HL-60 (cell line): Measurements from ENCODE around the gene MAP3K6.

ENCODE experiments used
- CTCF ChIP-seq: IDR thresholded peaks from one replicate; pipeline ENCODE4 v1.5.1; 2011; ENCODE audit warnings: low read length, control low read depth, inconsistent platforms; ENCODE audit not compliant: insufficient read depth
- GABPA ChIP-seq: IDR thresholded peaks from 2 replicates; pipeline ENCODE4 v1.6.1; 2012; ENCODE audit warnings: low read depth
- POLR2AphosphoS5 ChIP-seq: IDR thresholded peaks from 2 replicates; pipeline ENCODE4 v1.6.1; 2012; ENCODE audit warnings: low read depth
- SPI1 ChIP-seq: IDR thresholded peaks from 2 replicates; pipeline ENCODE4 v1.6.1; 2012; ENCODE audit warnings: low read depth, mild to moderate bottlenecking, borderline replicate concordance

DNA sequence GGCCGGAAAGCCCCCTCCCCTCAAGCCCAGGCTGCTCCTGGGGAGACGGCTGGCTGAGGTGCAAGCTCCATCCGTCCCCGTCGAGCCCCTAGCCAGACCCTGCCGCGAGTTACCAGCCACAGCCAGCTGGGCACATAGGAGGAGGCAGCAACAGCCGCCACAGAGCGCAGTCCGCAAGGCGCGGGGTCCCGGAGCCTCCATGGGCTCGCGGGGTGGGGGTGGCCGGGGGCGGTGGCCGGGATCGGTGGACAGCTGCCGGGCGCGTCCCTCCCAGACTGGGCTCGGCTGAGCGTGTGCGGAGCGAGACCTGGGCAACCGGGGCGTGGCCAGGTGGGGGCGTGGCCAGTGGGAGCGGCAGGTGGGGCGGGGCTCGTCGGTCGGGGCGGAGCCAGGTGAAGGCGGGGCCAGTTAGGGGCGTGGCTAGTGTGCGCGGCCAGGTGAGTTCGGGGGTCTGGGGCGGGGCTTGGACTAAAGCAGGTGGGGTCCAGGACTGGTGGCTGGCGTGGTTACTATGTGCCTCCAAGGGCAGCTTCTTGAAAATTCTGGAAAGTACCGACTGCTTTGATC lies 16.4 kb upstream of the MAP3K6 start, which contains the start of gene CD164L2:
- TF ChIP-seq POLR2AphosphoS5: no peak
- TF ChIP-seq CTCF: no peak
- no peak for TF ChIP-seq SPI1
- TF ChIP-seq GABPA: no peak
